ENCODE results near the gene IMMP2L.

IMMP2L gene

DNA sequence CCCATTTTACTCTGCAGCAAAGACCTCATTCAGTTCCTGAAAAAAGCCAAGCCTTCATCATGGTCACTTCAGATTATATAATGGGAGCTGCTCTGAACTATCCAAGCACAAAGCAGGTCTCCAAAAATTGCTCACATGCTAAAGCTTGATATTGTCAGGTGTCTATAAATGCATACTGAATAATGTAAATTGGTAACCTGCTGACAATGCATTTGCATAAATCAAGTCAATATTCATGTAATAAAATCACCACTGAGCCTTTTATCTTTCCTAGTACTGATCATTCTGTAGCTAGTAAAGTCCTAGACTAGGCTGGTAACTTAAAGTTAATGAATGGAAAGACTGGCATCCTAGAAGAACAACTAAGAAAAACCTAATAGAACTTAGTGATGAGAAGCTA is 188.3 kb downstream of the IMMP2L start:
- H3K9me3 ChIP-seq = no peaks in the 10 kb centered on the region
- DNase-seq = no peak
- H3K4me1 ChIP-seq = no peaks in the 10 kb centered on the region
- no peaks in the 10 kb centered on the region for H3K27me3 ChIP-seq
- H3K4me3 ChIP-seq (ENCODE audit: low read depth, low read length) = no peak overlapping the region
- no peaks in the 10 kb centered on the region for H3K36me3 ChIP-seq
- TF ChIP-seq, protein P1, sequence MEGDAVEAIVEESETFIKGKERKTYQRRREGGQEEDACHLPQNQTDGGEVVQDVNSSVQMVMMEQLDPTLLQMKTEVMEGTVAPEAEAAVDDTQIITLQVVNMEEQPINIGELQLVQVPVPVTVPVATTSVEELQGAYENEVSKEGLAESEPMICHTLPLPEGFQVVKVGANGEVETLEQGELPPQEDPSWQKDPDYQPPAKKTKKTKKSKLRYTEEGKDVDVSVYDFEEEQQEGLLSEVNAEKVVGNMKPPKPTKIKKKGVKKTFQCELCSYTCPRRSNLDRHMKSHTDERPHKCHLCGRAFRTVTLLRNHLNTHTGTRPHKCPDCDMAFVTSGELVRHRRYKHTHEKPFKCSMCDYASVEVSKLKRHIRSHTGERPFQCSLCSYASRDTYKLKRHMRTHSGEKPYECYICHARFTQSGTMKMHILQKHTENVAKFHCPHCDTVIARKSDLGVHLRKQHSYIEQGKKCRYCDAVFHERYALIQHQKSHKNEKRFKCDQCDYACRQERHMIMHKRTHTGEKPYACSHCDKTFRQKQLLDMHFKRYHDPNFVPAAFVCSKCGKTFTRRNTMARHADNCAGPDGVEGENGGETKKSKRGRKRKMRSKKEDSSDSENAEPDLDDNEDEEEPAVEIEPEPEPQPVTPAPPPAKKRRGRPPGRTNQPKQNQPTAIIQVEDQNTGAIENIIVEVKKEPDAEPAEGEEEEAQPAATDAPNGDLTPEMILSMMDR (IDR thresholded peaks at IDR 0.05; ENCODE audit: low read depth, low read length) = no peak

DNA sequence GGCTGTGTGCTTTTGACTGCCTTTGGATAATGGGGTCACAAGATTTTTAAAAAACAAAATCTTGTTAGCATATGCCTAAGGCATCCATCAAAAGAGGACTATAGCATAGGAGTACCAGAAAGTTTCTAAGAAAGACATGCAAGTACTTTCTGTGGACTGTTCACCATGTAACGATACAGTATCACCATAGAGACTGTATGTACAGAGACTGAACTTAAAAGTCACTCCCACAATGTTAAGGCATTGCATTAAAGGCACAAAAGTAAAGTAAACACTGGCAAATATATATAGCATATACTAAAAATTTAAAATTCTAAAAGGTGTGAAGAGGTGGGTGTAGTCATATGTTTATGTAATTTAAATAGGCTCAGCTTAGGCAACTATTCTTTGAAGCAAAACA is 190.9 kb downstream of the IMMP2L start:
- Histone ChIP-seq H3K36me3 (no peaks in the 10 kb centered on the region), H3K4me3 (ENCODE audit: low read depth, low read length) (no peak overlapping the region), H3K4me1 (no peaks in the 10 kb centered on the region), H3K27me3 (no peaks in the 10 kb centered on the region), H3K9me3 (no peaks in the 10 kb centered on the region; the same call in 1 of the 2 replicates)
- TF ChIP-seq, protein P1 (IDR thresholded peaks at IDR 0.05; ENCODE audit: low read depth, low read length) = no peak
- DNase-seq = no peak

DNA sequence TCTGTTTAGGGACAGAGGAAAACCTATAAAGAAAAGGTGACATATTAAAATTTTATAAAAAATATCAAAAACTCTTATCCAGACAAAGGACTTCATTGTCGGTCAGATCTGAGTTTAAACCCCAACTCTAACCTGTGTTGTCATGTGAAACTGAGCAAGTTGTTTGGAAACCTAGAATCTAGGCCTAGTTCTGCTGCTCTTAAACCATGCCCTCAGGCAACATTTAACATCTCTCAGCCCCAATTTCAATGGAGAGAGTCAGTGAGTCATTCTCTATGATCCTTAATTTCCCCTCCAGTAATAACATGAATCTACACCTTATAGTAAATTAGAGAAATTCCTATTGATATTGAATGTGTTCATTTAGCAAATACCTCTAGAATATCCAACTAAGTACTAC is 192.3 kb downstream of the IMMP2L start:
- no peak overlapping the region for H3K4me3 ChIP-seq (ENCODE audit: low read depth, low read length)
- TF ChIP-seq, protein P1 (IDR thresholded peaks at IDR 0.05; ENCODE audit: low read depth, low read length) = no peak
- H3K9me3 ChIP-seq = no peaks in the 10 kb centered on the region; the same call in 1 of the 2 replicates
- no peaks in the 10 kb centered on the region for H3K4me1 ChIP-seq
- H3K27me3 ChIP-seq = no peaks in the 10 kb centered on the region
- H3K36me3 ChIP-seq = no peaks in the 10 kb centered on the region
- DNase-seq = no peak

DNA sequence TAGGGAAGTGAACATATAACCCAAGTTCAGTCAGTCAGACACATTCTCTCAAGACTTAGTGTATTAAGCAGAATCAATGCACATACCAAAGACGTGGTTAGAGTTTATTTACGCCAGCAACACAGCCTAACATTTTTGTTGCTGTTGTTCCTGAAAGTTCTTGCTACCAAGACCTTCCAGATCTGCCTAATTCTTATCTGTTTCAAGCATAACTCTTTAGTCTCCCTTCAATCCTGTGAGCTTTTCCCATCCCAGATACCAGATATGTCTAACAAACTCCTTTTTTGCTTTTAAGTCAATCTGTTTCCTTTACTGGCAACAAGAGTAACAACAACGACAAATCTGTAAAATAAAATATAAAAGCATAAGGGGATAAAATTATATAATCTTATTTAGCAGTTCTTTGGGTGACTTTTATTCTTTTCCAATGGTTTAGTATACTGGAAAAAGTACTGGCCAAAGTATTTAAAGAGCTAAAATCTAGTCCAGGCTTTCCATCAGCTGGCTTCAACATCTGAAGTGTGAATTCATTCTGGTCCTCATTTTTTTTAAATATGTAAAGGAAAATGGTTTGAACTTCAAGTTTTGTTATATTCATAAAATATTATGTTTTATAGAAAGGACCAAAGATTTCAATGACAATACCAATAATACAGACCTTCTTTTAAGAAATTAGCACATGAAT is 193.8 kb downstream of the IMMP2L start:
- Histone ChIP-seq H3K4me3 (ENCODE audit: low read depth, low read length) (no peak overlapping the region), H3K36me3 (no peaks in the 10 kb centered on the region), H3K4me1 (no peaks in the 10 kb centered on the region), H3K27me3 (no peaks in the 10 kb centered on the region), H3K9me3 (no peaks in the 10 kb centered on the region; the same call in 1 of the 2 replicates)
- no peak for DNase-seq
- TF ChIP-seq, protein P1 (IDR thresholded peaks at IDR 0.05; ENCODE audit: low read depth, low read length) = no peak

DNA sequence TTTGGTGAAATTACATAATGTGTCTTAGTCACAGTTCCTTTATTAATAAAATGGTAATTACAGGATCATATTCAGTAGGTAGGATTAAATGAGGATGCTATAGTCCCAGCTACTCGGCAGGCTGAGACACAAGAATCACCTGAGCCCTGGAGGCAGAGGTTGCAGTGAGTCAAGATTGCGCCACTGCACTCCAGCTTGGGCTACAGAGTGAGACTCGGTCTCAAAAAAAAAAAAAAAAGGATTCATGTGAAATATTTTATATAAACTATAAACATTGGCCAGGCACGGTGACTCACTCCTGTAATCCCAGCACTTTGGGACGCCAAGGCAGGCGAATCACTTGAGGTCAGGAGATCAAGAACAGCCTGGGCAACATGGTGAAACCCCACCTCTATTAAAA is 197.9 kb downstream of the IMMP2L start:
- Histone ChIP-seq H3K4me1 (no peaks in the 10 kb centered on the region), H3K9me3 (no peaks in the 10 kb centered on the region; the same call in 1 of the 2 replicates), H3K4me3 (ENCODE audit: low read depth, low read length) (no peak overlapping the region), H3K36me3 (no peaks in the 10 kb centered on the region), H3K27me3 (no peaks in the 10 kb centered on the region)
- no peak for DNase-seq
- TF ChIP-seq, protein P1 (IDR thresholded peaks at IDR 0.05; ENCODE audit: low read depth, low read length) = no peak

DNA sequence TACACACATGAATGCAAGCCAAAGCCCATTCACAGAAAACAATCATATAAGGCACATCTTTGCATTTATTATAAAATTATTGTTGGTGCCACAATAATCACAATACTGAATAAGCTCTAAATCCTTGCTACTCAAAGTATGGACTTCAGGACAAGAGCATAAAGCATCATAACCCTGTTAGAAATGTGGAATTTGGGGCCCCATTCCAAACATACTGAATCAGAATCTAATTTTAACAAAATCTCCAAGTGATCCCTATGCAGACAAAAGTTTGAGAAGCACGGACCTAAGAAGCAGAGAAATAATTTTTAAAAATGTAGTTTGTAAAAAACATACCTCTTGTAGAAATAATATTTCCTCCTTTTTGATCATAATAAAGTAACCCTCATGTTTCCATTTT is 199.2 kb downstream of the IMMP2L start:
- Histone ChIP-seq H3K36me3 (no peaks in the 10 kb centered on the region), H3K27me3 (no peaks in the 10 kb centered on the region), H3K4me1 (peaks cover 2% of the 10 kb centered on the region; the same call in 1 of the 2 replicates), H3K4me3 (ENCODE audit: low read depth, low read length) (no peak overlapping the region), H3K9me3 (no peaks in the 10 kb centered on the region; the same call in 1 of the 2 replicates)
- no peak for DNase-seq
- TF ChIP-seq, protein P1 (IDR thresholded peaks at IDR 0.05; ENCODE audit: low read depth, low read length) = no peak

Measured in BE2C (cell line).